Lung (tissue), 12 donors: ENCODE measurements around the gene CCR5. TPM values are rescaled to one million over a fixed set of nuclear protein-coding genes. Genes with fewer than 3 reads are reported as not detected.
"Not testable (repeated sequence)": the region's sequence is repeated elsewhere in the genome, so short reads cannot be mapped to it uniquely, and the experiment has no call there.

Source experiments
- ATAC-seq: fragments of 200-7000 bp; cut with Tn5 transposase; one replicate; pipeline ENCODE4 v1.9.1; 2020; ENCODE audit warnings: moderate number of reproducible peaks; ENCODE audit not compliant: insufficient read depth, low FRiP score
- DNase-seq, 3 donors: peaks; one replicate each; pipeline ENCODE4 v3.0.0-alpha.2; 2013 to 2017
- H3K27ac ChIP-seq, 2 donors: one replicate each; pipeline ENCODE4 v1.5.1; 2013; ENCODE audit warnings: mild to moderate bottlenecking in 2 of 2, moderate library complexity in 2 of 2, control low read depth in 1 of 2, inconsistent platforms in 1 of 2, low read depth in 1 of 2, low read length in 1 of 2
- H3K27me3 ChIP-seq, 3 donors: one replicate each; pipeline ENCODE4 v1.5.1; 2013; ENCODE audit warnings: low read length in 2 of 3; ENCODE audit not compliant: control insufficient read depth in 3 of 3, insufficient read depth in 3 of 3
- H3K36me3 ChIP-seq, 4 donors: one replicate each; pipeline ENCODE4 v1.5.1; 2013; ENCODE audit warnings: low read length in 4 of 4, mild to moderate bottlenecking in 1 of 4, moderate library complexity in 1 of 4; ENCODE audit not compliant: control insufficient read depth in 4 of 4, insufficient read depth in 4 of 4
- H3K4me1 ChIP-seq, 5 donors: one replicate each; pipeline ENCODE4 v1.5.1; 2013; ENCODE audit warnings: low read length in 5 of 5, mild to moderate bottlenecking in 2 of 5, moderate library complexity in 1 of 5; ENCODE audit not compliant: control insufficient read depth in 5 of 5, insufficient read depth in 5 of 5
- H3K4me3 ChIP-seq: one replicate; pipeline ENCODE4 v1.5.1; 2013; ENCODE audit warnings: mild to moderate bottlenecking, control low read depth, moderate library complexity
- H3K9ac ChIP-seq, 2 donors: one replicate each; pipeline ENCODE4 v1.5.1; 2013; ENCODE audit warnings: low read length in 2 of 2, control low read depth in 1 of 2; ENCODE audit not compliant: insufficient read depth in 1 of 2
- H3K9me3 ChIP-seq, 4 donors: one replicate each; pipeline ENCODE4 v1.5.1; 2013; ENCODE audit warnings: low read length in 3 of 4, mild to moderate bottlenecking in 1 of 4, moderate library complexity in 1 of 4; ENCODE audit not compliant: control insufficient read depth in 4 of 4, insufficient read depth in 3 of 4
- WGBS, 2 donors: extraction: QIAGEN DNeasy Blood & Tissue Kit; methylation state at CpG; one replicate each; pipeline ENCODE4 v1.1.7; 2013; 5-methylcytosine and 5-hydroxymethylcytosine counted together
- polyA plus RNA-seq, 2 donors: library from polyadenylated mRNA; stranded (reverse); fragments of 200-250 nt; gene quantifications; one replicate each; pipeline ENCODE4 v1.2.1, GENCODE V29; 2013
- total RNA-seq, 2 donors: library from RNA; depleted of rRNA in 1 of 2; stranded (reverse); fragments of >200 nt in 1 of 2; gene quantifications; one replicate each; pipeline ENCODE4 v1.2.1, GENCODE V29; 2014 to 2021
- TF ChIP-seq, protein P1 (sequence below): IDR thresholded peaks from 2 replicates; pipeline ENCODE4 v1.5.1; 2012; ENCODE audit warnings: mild to moderate bottlenecking; ENCODE audit errors: control extremely low read depth, extremely low read depth
- donor health status: control.
- donor health status: control.
- donor health status: Bipolar disorder and iron deficiency.
- donor health status: healthy.
- donor health status: DM: yes; HTN: yes; CAD: no.

CCR5 gene
- total and polyA plus RNA-seq, 4 donors: 2.2 to 16.6 (median 3.6) TPM

DNA sequence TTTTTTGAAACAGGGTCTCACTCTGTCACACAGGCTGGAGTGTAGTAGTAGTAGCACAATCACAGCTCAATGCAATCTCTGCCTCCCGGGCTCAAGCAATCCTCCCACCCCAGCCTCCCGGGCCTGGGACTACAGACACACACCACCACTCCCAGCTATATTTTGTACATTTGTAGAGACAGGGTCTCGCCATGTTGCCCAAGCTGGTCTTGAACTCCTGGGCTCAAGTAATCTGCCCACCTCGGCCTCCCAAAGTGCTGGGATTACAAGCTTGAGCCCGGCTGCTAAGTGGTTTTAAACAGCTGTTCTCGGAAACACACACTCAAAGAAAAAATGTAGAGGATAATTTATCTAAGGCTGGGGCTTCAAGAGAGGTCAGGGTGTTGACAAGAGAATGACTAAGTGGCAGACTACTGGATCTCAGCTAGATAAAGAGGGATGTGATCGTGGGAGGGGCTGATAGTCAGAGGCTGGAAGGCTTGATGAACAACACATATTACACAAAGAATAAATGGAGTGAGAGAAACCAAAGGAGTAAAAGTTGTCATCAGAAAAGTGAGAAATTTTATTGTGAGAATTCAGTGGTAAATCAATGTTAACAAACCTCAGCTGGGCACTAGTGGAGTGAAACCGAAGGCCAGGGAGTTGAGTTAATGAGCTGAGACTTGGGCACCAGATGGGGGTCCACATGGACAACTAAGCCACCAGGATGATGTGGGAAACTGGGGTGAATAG is 29.4 kb downstream of the CCR5 start:
- ATAC-seq: peak; percentile 61
- Histone ChIP-seq H3K9me3 (no peaks in the 10 kb centered on the region), H3K4me1 (peaks cover 0 to 23% (median 5%) of the 10 kb centered on the region in 5 donors), H3K27ac (peak overlapping the region in 1 of 2 donors; percentile 48), H3K36me3 (no peaks in the 10 kb centered on the region), H3K4me3 (no peak overlapping the region), H3K9ac (no peak overlapping the region), H3K27me3 (no peaks in the 10 kb centered on the region)
- DNase-seq: peak; percentile 72 to 95 (median 92)
- TF ChIP-seq, protein P1, sequence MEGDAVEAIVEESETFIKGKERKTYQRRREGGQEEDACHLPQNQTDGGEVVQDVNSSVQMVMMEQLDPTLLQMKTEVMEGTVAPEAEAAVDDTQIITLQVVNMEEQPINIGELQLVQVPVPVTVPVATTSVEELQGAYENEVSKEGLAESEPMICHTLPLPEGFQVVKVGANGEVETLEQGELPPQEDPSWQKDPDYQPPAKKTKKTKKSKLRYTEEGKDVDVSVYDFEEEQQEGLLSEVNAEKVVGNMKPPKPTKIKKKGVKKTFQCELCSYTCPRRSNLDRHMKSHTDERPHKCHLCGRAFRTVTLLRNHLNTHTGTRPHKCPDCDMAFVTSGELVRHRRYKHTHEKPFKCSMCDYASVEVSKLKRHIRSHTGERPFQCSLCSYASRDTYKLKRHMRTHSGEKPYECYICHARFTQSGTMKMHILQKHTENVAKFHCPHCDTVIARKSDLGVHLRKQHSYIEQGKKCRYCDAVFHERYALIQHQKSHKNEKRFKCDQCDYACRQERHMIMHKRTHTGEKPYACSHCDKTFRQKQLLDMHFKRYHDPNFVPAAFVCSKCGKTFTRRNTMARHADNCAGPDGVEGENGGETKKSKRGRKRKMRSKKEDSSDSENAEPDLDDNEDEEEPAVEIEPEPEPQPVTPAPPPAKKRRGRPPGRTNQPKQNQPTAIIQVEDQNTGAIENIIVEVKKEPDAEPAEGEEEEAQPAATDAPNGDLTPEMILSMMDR: no peak
- WGBS, 2 donors: 59 to 87% methylated on average over 8 of the region's 8 CpGs

DNA sequence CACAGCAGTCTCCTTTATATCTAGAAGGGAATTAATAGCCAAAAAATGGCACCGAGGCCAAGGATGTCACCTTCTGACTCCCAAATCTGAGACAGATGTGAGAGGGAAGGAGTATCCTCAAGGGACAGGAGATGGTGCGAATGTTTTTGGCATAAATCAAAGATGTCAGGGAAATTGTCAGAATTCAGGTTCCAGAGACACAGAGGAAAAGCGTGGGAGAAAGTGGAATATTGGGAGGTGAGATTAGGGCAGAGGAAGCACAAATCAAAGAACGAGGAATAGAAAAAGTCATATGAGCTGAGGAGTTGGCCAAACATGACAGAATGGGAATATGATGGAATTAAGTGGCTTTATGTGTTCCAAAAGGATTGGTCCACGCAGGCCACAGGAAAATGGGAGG is 30.1 kb downstream of the CCR5 start:
- WGBS, 2 donors: 88 to 96% methylated on average over 5 of the region's 5 CpGs
- no peak for DNase-seq
- Histone ChIP-seq H3K27ac (no peak overlapping the region), H3K27me3 (no peaks in the 10 kb centered on the region), H3K9me3 (no peaks in the 10 kb centered on the region), H3K36me3 (no peaks in the 10 kb centered on the region), H3K9ac (no peak overlapping the region), H3K4me3 (no peak overlapping the region), H3K4me1 (peaks cover 0 to 30% (median 12%) of the 10 kb centered on the region in 5 donors)
- TF ChIP-seq, protein P1: no peak
- no peak for ATAC-seq

DNA sequence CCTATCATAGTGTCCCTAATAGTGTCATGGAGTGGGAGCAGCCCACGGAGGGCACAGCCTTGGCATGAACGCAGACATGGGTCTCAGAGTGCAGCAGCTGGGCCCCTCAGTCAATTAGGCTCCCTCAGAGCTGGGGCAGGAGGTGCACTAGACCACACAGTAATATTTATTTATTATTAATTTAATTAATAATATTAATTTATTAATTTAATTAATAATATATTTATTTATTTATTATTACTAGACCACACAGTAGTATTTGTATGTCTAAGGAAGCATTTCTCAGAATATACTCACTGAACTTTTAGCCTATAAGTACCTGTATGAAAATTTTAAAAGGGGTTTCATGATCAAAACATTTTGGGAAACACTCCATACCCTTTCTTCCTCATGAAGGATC is 30.8 kb downstream of the CCR5 start:
- no peaks in the 10 kb centered on the region for H3K36me3 ChIP-seq
- H3K9ac ChIP-seq: no peak overlapping the region
- H3K9me3 ChIP-seq: no peaks in the 10 kb centered on the region
- TF ChIP-seq, protein P1: no peak
- WGBS, 2 donors: 96 to 100% methylated on average over 2 of the region's 2 CpGs
- DNase-seq (no peak), ATAC-seq (no peak)
- peaks cover 0 to 37% (median 19%) of the 10 kb centered on the region in 5 donors for H3K4me1 ChIP-seq
- H3K4me3 ChIP-seq: no peak overlapping the region
- no peaks in the 10 kb centered on the region for H3K27me3 ChIP-seq
- no peak overlapping the region for H3K27ac ChIP-seq

DNA sequence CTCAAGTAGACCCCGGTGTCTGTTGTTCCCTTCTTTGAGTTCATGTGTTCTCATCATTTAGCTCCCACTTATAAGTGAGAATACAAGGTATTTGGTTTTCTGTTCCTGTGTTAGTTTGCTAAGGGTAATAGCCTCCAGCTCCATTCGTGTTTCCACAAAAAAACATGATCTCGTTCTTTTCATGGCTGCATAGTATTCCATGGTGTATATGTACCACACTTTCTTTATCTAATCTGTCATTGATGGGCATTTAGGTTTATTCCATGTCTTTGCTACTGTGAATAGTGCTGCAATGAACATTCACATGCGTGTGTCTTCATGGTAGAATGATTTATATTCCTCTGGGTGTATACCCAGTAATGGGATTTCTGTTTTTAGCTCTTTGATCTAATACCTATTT is 32.2 kb downstream of the CCR5 start:
- H3K4me3 ChIP-seq, ATAC-seq, H3K9ac ChIP-seq, DNase-seq, H3K9me3 ChIP-seq, H3K36me3 ChIP-seq, H3K27ac ChIP-seq, H3K27me3 ChIP-seq: not testable (repeated sequence)
- H3K4me1 ChIP-seq: peaks cover 0 to 50% (median 22%) of the 10 kb centered on the region in 5 donors
- WGBS, 2 donors: 98% methylated on average over 4 of the region's 4 CpGs
